K562 (cell line): ENCODE data around the gene MASP1. TPM values are rescaled to one million over a fixed set of nuclear protein-coding genes. Genes with fewer than 3 reads are reported as not detected.

Source experiments
- ATAC-seq: fragments of 200-7000 bp; cut with Tn5 transposase; 3 replicates; pipeline ENCODE4 v1.9.1; 2020; ENCODE audit warnings: moderate library complexity
- BruUV-seq: library from RNA; stranded (reverse); fragments of 400-500 nt; replicated peaks from 2 replicates; lab custom pipeline; 2021; lab: Mats Ljungman, UMichigan
- CTCF ChIA-PET: fragments of 300-600 bp; formaldehyde crosslinking; extraction: SDS; loops from one replicate; lab custom pipeline; 2021; ENCODE audit warnings: low intra/inter-chr PET ratio; lab: Yijun Ruan, JAX
- POLR2A ChIA-PET: fragments of 300-600, 350-650 bp; sonication (Branson Sonifier 250); formaldehyde crosslinking; extraction: SDS; loops from one replicate; lab custom pipeline; 2021; ENCODE audit warnings: antibody characterized with exemption, inconsistent platforms; lab: Yijun Ruan, JAX
- DNase-seq, 4 experiments: peaks; one replicate each; pipeline versions ENCODE4 v3.0.0 to v3.0.0-alpha.2; 2011 to 2018; ENCODE audit warnings: low spot score in 3 of 4, mixed read lengths in 3 of 4; ENCODE audit errors: extremely low read depth in 1 of 4
- FAIRE-seq: peaks from 2 replicates; lab custom pipeline; 2011; peaks lifted over from hg19 to GRCh38; lab: Jason Lieb, UNC
- H2AFZ ChIP-seq: 2 replicates; pipeline ENCODE4 v1.6.0; 2011; ENCODE audit warnings: low read depth, low read length, control low read depth, inconsistent platforms
- H3K27ac ChIP-seq: fragments of 200-600 bp; 3 replicates; pipeline ENCODE4 v1.8.0; 2011; ENCODE audit warnings: low read depth, mild to moderate bottlenecking, control low read depth, inconsistent platforms, low read length, moderate library complexity, mixed read lengths; ENCODE audit errors: extremely low read depth
- H3K27me3 ChIP-seq, 2 experiments: fragments of 300-600 bp in 1 of 2; 2 replicates in 1 of 2; 3 replicates in 1 of 2; pipeline versions ENCODE4 v1.6.0 to v1.8.0; 2011; ENCODE audit warnings: inconsistent platforms in 2 of 2, low read length in 2 of 2, mild to moderate bottlenecking in 1 of 2, mixed read lengths in 1 of 2, moderate library complexity in 1 of 2; ENCODE audit not compliant: control insufficient read depth in 2 of 2, insufficient read depth in 2 of 2
- H3K36me3 ChIP-seq: fragments of 300-600 bp; 3 replicates; pipeline ENCODE4 v1.8.0; 2011; ENCODE audit warnings: mild to moderate bottlenecking, low read length, inconsistent platforms; ENCODE audit not compliant: control insufficient read depth, insufficient read depth
- H3K4me1 ChIP-seq, 2 experiments: fragments of 200-600 bp in 1 of 2; replicated peaks in 1 of 2; 2 replicates in 1 of 2; 3 replicates in 1 of 2; pipeline versions ENCODE4 v1.5.1 to v1.8.0; 2011; ENCODE audit warnings: inconsistent platforms in 2 of 2, low read length in 2 of 2, mild to moderate bottlenecking in 1 of 2, mixed read lengths in 1 of 2, moderate library complexity in 1 of 2; ENCODE audit not compliant: control insufficient read depth in 2 of 2, insufficient read depth in 2 of 2
- H3K4me2 ChIP-seq: 2 replicates; pipeline ENCODE4 v1.6.1; 2011; ENCODE audit warnings: low read length, control low read depth, inconsistent platforms, mixed read lengths; ENCODE audit not compliant: insufficient read depth
- H3K4me3 ChIP-seq: fragments of 200-600 bp; sonication (generic), shearing (Covaris generic); 2 replicates; pipeline ENCODE4 v1.5.1; 2016; ENCODE audit warnings: control low read depth, inconsistent platforms
- H3K79me2 ChIP-seq: fragments of 200-600 bp; 3 replicates; pipeline ENCODE4 v1.8.0; 2011; ENCODE audit warnings: low read length, inconsistent platforms; ENCODE audit not compliant: control insufficient read depth, insufficient read depth
- H3K9ac ChIP-seq, 2 experiments: 2 replicates each; pipeline versions ENCODE4 v1.6.0 to v1.6.1; 2011; ENCODE audit warnings: low read depth in 2 of 2, low read length in 2 of 2, control low read depth in 1 of 2, inconsistent platforms in 1 of 2, mild to moderate bottlenecking in 1 of 2, mixed read lengths in 1 of 2; ENCODE audit not compliant: insufficient read depth in 1 of 2
- H3K9me1 ChIP-seq: one replicate; pipeline ENCODE4 v1.6.0; 2011; ENCODE audit warnings: inconsistent platforms, mild to moderate bottlenecking, low read length, moderate library complexity; ENCODE audit not compliant: control insufficient read depth, insufficient read depth
- H3K9me3 ChIP-seq: replicated peaks from 2 replicates; pipeline ENCODE4 v1.5.1; 2011; ENCODE audit warnings: low read depth, low read length, inconsistent platforms; ENCODE audit not compliant: control insufficient read depth, insufficient read depth
- H4K20me1 ChIP-seq: replicated peaks from 2 replicates; pipeline ENCODE4 v1.6.1; 2011; ENCODE audit warnings: low read length, inconsistent platforms, mixed read lengths; ENCODE audit not compliant: control insufficient read depth, insufficient read depth
- HDAC6 ChIP-seq: IDR thresholded peaks from 2 replicates; pipeline ENCODE4 v1.6.1; 2012; ENCODE audit warnings: low read depth, mild to moderate bottlenecking, control low read depth, inconsistent platforms, low read length, moderate library complexity
- HDGF ChIP-seq: fragments of 450-650 bp; IDR thresholded peaks from 2 replicates; pipeline ENCODE4 v1.6.1; 2016
- LARP7 ChIP-seq: fragments of 450-650 bp; IDR thresholded peaks from 2 replicates; pipeline ENCODE4 v1.6.1; 2016
- NCOR1 ChIP-seq: fragments of 450-650 bp; IDR thresholded peaks from 2 replicates; pipeline ENCODE4 v1.6.1; 2016; ENCODE audit warnings: mild to moderate bottlenecking, moderate library complexity
- NFXL1 ChIP-seq: fragments of 450-650 bp; formaldehyde crosslinking; IDR thresholded peaks from 2 replicates; pipeline ENCODE4 v1.4.0; 2021; ENCODE audit warnings: mild to moderate bottlenecking
- WGBS: fragments of 100-300 bp; shearing (Covaris generic); methylation state at CpG from one replicate; pipeline ENCODE4 v1.1.6; 2016; ENCODE audit warnings: low coverage, mixed read lengths; ENCODE audit not compliant: insufficient coverage; ENCODE audit errors: missing lambda C conversion rate; 5-methylcytosine and 5-hydroxymethylcytosine counted together
- in situ Hi-C: fragments of 300-500 bp; cut with MboI; formaldehyde crosslinking; loops from 4 replicates; pipeline ENCODE4 v1.15.0; 2018; ENCODE audit warnings: inconsistent platforms, mixed read lengths
- intact Hi-C: fragments of 100-400 bp; cut with micrococcal nuclease; formaldehyde crosslinking; loops from 2 replicates; pipeline ENCODE4 v1.14.2; 2022
- polyA plus RNA-seq, 8 experiments: library from polyadenylated mRNA; depleted of rRNA in 4 of 8; stranded (reverse) in 5 of 8; unstranded in 3 of 8; fragments of >200 nt; fragmentation: Nextera tagmentation in 2 of 8; fragmentation: Illumina TruSeq in 1 of 8; extraction: Ambion mirVana in 2 of 8; extraction: Trizol in 1 of 8; gene quantifications; 2 replicates each; pipeline versions ENCODE4 v1.2.1 to v1.2.3, GENCODE V29; 2011 to 2014; ENCODE audit warnings: inconsistent platforms in 1 of 8, missing spikeins in 1 of 8
- total RNA-seq, 7 experiments: library from RNA; depleted of rRNA in 6 of 7; stranded (reverse); fragments of >200 nt in 6 of 7; fragmentation: Illumina TruSeq in 2 of 7; extraction: Trizol in 2 of 7; gene quantifications; 2 replicates each; pipeline versions ENCODE4 v1.2.1 to v1.2.3, GENCODE V29; 2011 to 2021; ENCODE audit warnings: low replicate concordance in 1 of 7
- TF ChIP-seq, protein P1 (sequence below): sonication (generic); formaldehyde crosslinking; IDR thresholded peaks from 2 replicates; pipeline ENCODE4 v1.8.0; 2022; ENCODE audit warnings: mild to moderate bottlenecking, low read depth, missing genetic modification reagents
- TF ChIP-seq, protein P2 (sequence below): fragments of 200-800 bp; sonication (Bioruptor generic); IDR thresholded peaks from 2 replicates; pipeline ENCODE4 v1.6.1; 2017; ENCODE audit warnings: missing genetic modification characterization, missing compliant biosample characterization
- TF ChIP-seq, protein P3 (sequence below): sonication (generic); formaldehyde crosslinking; IDR thresholded peaks from 2 replicates; pipeline ENCODE4 v1.5.0; 2020; ENCODE audit warnings: missing genetic modification reagents

The MASP1 gene
- total and polyA plus RNA-seq, 9 of the 15 experiments (the other 6 are each of a cell fraction or from before 2014, with no cell fraction given) = 0.03 to 0.24 (median 0.20) TPM; not detected in 3

- TF ChIP-seq HDAC6 (no peak), HDGF (no peak), NCOR1 (no peak), NFXL1 (CRISPR knock-in tag) (no peak)
- TF ChIP-seq, protein P1, sequence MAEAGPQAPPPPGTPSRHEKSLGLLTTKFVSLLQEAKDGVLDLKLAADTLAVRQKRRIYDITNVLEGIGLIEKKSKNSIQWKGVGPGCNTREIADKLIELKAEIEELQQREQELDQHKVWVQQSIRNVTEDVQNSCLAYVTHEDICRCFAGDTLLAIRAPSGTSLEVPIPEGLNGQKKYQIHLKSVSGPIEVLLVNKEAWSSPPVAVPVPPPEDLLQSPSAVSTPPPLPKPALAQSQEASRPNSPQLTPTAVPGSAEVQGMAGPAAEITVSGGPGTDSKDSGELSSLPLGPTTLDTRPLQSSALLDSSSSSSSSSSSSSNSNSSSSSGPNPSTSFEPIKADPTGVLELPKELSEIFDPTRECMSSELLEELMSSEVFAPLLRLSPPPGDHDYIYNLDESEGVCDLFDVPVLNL (CRISPR knock-in tag) = no peak
- TF ChIP-seq, protein P2, sequence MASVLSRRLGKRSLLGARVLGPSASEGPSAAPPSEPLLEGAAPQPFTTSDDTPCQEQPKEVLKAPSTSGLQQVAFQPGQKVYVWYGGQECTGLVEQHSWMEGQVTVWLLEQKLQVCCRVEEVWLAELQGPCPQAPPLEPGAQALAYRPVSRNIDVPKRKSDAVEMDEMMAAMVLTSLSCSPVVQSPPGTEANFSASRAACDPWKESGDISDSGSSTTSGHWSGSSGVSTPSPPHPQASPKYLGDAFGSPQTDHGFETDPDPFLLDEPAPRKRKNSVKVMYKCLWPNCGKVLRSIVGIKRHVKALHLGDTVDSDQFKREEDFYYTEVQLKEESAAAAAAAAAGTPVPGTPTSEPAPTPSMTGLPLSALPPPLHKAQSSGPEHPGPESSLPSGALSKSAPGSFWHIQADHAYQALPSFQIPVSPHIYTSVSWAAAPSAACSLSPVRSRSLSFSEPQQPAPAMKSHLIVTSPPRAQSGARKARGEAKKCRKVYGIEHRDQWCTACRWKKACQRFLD (CRISPR knock-in tag) = no peak
- TF ChIP-seq, all 486 proteins: peak for 0
Observed at GRCh38 chr3:187227658-187228258, 63.8 kb downstream of the MASP1 start (continued).

DNA sequence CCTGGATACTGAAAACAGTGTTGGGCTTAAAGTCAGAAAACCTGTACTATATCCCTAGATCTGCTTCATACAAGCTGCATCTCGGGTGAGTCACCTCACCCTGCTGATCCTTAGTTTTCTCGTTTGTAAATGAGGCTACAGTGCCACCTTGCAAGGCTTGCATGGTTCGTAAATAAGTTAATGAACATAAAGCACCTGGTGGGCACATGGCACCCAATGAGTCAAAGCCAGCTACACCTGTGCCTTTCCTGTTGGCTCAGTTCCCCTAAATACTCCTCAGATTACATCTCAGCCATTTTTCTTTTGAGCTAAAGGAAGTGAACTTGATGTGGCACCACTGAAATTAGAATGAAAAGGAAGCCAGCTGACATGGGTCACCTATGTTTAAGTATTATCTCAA is 67.7 kb downstream of the MASP1 start:
- Histone ChIP-seq H4K20me1 (no peaks in the 10 kb centered on the region), H2AFZ (no peak overlapping the region), H3K9me3 (no peaks in the 10 kb centered on the region), H3K4me3 (no peak overlapping the region), H3K9me1 (no peaks in the 10 kb centered on the region), H3K79me2 (no peaks in the 10 kb centered on the region), H3K36me3 (no peaks in the 10 kb centered on the region), H3K4me1 (no peaks in the 10 kb centered on the region; a peak in 1 of 5 replicates), H3K4me2 (no peak overlapping the region), H3K27ac (no peak overlapping the region), H3K9ac (no peak overlapping the region), H3K27me3 (peaks cover 6 to 50% of the 10 kb centered on the region in 2 experiments; a peak in 3 of 5 replicates)
- no peak for FAIRE-seq
- BruUV-seq = no TSS peak
- POLR2A ChIA-PET = interaction anchor here (0.9 kb wide), 2 partner anchors 71 to 112 kb away, joined by 3 read pairs; no protein-coding TSS in a partner anchor
- intact Hi-C loops (loop anchor here (5.0 kb wide), 1 partner anchor 394 kb away; no protein-coding TSS in a partner anchor), in situ Hi-C loops (no loop called here)
- ATAC-seq = no peak
- TF ChIP-seq, protein P3, sequence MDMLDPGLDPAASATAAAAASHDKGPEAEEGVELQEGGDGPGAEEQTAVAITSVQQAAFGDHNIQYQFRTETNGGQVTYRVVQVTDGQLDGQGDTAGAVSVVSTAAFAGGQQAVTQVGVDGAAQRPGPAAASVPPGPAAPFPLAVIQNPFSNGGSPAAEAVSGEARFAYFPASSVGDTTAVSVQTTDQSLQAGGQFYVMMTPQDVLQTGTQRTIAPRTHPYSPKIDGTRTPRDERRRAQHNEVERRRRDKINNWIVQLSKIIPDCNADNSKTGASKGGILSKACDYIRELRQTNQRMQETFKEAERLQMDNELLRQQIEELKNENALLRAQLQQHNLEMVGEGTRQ (CRISPR knock-in tag) = no peak
- TF ChIP-seq LARP7 = no peak
- DNase-seq = no peak
- CTCF ChIA-PET = no interaction called here
- 0% methylated on average over 3 of the region's 3 CpGs for WGBS
